ENCODE data around the gene NLRP7. TPM values are rescaled to one million over a fixed set of nuclear protein-coding genes. Genes with fewer than 3 reads are reported as not detected.

Gene NLRP7
- total RNA-seq, 1 experiment from 2014 or later, result not detected

DNA sequence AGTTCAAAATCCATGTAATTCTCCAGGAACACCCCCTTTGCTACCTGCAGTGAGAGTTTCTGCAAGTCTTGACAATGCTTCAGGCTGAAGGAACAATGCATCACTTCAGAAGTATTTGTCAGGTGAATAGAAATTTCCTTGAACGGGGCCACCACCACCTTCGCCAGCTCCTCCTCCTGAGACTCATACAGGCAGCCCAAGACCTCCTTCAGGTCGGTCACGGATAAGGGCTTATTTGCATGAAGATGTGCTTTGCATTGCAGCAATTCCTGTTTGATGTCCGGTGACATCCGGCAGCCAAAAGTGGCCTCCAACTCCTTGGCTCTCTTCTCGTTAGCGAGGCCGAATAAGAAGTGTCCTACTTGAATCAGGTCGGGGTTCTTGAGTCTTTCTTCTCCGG, 8.4 kb downstream of the NLRP7 start:
- no peaks in the 10 kb centered on the region for H3K36me3 ChIP-seq (ENCODE audit: low read depth, low read length)
- no peak overlapping the region for H3K27ac ChIP-seq (ENCODE audit: low read length)
- no peak overlapping the region for H3K4me3 ChIP-seq (ENCODE audit: low read length)
- no peak overlapping the region for H3K4me2 ChIP-seq (ENCODE audit: low read length)
- CTCF ChIA-PET, result no interaction called here
- no TSS peak for BruUV-seq (replicated peaks)
- H3K27me3 ChIP-seq (ENCODE audit: low read length), result peaks cover 71% of the 10 kb centered on the region
- POLR2A ChIA-PET (ENCODE audit: unreplicated experiment), result no interaction called here
- H4K20me1 ChIP-seq (ENCODE audit: low read length), result no peaks in the 10 kb centered on the region
- H3K9me2 ChIP-seq (replicated peaks; ENCODE audit: low read length), result no peaks in the 10 kb centered on the region
- H3K4me1 ChIP-seq (ENCODE audit: insufficient read depth, low read length), result no peaks in the 10 kb centered on the region
- DNase-seq (no peak), ATAC-seq (no peak)
- no peak overlapping the region for H2AFZ ChIP-seq (ENCODE audit: low read length)
- intact Hi-C loops (cut with micrococcal nuclease), result no loop called here
- no peaks in the 10 kb centered on the region for H3F3A ChIP-seq (ENCODE audit: low read length, unreplicated experiment)
- no peaks in the 10 kb centered on the region for H3K79me2 ChIP-seq (ENCODE audit: low read length)
- H3K9me3 ChIP-seq (ENCODE audit: low read length), result no peaks in the 10 kb centered on the region
- H3K9ac ChIP-seq (ENCODE audit: low read length), result no peak overlapping the region
- TF ChIP-seq EZH2 (IDR thresholded peaks at IDR 0.05; ENCODE audit: low read length, unreplicated experiment) (no peak), EZH2phosphoT487 (IDR thresholded peaks at IDR 0.05; ENCODE audit: borderline replicate concordance, low read length) (no peak)
- TF ChIP-seq, protein P1, sequence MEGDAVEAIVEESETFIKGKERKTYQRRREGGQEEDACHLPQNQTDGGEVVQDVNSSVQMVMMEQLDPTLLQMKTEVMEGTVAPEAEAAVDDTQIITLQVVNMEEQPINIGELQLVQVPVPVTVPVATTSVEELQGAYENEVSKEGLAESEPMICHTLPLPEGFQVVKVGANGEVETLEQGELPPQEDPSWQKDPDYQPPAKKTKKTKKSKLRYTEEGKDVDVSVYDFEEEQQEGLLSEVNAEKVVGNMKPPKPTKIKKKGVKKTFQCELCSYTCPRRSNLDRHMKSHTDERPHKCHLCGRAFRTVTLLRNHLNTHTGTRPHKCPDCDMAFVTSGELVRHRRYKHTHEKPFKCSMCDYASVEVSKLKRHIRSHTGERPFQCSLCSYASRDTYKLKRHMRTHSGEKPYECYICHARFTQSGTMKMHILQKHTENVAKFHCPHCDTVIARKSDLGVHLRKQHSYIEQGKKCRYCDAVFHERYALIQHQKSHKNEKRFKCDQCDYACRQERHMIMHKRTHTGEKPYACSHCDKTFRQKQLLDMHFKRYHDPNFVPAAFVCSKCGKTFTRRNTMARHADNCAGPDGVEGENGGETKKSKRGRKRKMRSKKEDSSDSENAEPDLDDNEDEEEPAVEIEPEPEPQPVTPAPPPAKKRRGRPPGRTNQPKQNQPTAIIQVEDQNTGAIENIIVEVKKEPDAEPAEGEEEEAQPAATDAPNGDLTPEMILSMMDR (conservative IDR thresholded peaks at IDR 0.05; ENCODE audit: low read depth, low read length), result no peak

DNA sequence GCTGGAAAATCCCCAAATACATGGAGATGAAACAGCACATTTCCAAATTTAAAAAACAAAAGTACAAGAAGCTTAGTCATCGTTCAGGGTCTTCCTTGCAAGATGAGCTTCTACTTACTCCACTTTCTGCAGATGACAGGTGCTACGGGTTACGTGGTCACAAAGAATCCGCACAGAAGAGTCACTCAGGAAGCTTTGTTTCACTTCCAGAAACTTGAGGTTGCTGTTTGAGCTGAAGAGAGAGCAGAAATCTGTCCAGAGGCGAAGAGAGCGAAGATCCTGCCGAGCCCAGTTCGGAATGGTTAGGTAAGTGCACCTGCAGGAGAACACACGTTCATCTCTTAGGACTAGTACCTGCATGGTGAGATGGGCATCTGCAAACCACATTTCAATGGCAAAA, 9.4 kb downstream of the NLRP7 start:
- no peaks in the 10 kb centered on the region for H3K36me3 ChIP-seq (ENCODE audit: low read depth, low read length)
- TF ChIP-seq, protein P1 (conservative IDR thresholded peaks at IDR 0.05; ENCODE audit: low read depth, low read length), result no peak
- TF ChIP-seq EZH2phosphoT487 (IDR thresholded peaks at IDR 0.05; ENCODE audit: borderline replicate concordance, low read length) (no peak), EZH2 (IDR thresholded peaks at IDR 0.05; ENCODE audit: low read length, unreplicated experiment) (no peak)
- ATAC-seq, result no peak
- intact Hi-C loops (cut with micrococcal nuclease), result no loop called here
- no peaks in the 10 kb centered on the region for H3K9me2 ChIP-seq (replicated peaks; ENCODE audit: low read length)
- H3K4me1 ChIP-seq (ENCODE audit: insufficient read depth, low read length), result no peaks in the 10 kb centered on the region
- no peaks in the 10 kb centered on the region for H4K20me1 ChIP-seq (ENCODE audit: low read length)
- H3K4me2 ChIP-seq (ENCODE audit: low read length), result no peak overlapping the region
- H3F3A ChIP-seq (ENCODE audit: low read length, unreplicated experiment), result no peaks in the 10 kb centered on the region
- H3K27me3 ChIP-seq (ENCODE audit: low read length), result peaks cover 75% of the 10 kb centered on the region
- no TSS peak for BruUV-seq (replicated peaks)
- H3K27ac ChIP-seq (ENCODE audit: low read length), result no peak overlapping the region
- no peaks in the 10 kb centered on the region for H3K9me3 ChIP-seq (ENCODE audit: low read length)
- H3K79me2 ChIP-seq (ENCODE audit: low read length), result no peaks in the 10 kb centered on the region
- H3K9ac ChIP-seq (ENCODE audit: low read length), result no peak overlapping the region
- POLR2A ChIA-PET (ENCODE audit: unreplicated experiment), result no interaction called here
- H3K4me3 ChIP-seq (ENCODE audit: low read length), result no peak overlapping the region
- DNase-seq, result no peak
- no peak overlapping the region for H2AFZ ChIP-seq (ENCODE audit: low read length)
- CTCF ChIA-PET, result no interaction called here

DNA sequence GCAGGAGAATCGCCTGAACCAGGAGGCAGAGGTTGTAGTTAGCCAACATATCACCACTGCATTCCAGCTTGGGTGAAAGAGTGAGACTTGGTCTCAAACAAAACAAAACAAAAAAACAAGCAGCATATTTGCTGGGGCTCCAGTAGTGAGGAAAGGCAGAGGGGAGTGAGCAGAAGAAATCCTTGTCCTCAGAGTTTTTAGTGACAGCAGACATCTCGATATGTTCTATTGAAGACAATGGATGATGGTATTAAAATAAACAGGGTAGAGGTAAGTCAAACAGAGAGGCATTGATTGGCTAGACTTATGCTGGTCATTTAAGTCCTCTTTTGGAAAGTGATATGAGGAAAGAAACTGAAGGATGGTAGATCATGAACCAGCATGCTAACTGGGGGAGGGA, 19.0 kb downstream of the NLRP7 start:
- DNase-seq, result no peak

More for the DNA sequence above, 19.0 kb downstream of the NLRP7 start:
- ATAC-seq, result no peak
- no peaks in the 10 kb centered on the region for H3K4me1 ChIP-seq (ENCODE audit: insufficient read depth, low read length)
- H2AFZ ChIP-seq (ENCODE audit: low read length), result no peak overlapping the region
- no TSS peak for BruUV-seq (replicated peaks)
- intact Hi-C loops (cut with micrococcal nuclease), result no loop called here
- H3K9ac ChIP-seq (ENCODE audit: low read length), result no peak overlapping the region
- H3F3A ChIP-seq (ENCODE audit: low read length, unreplicated experiment), result no peaks in the 10 kb centered on the region
- no peak overlapping the region for H3K27ac ChIP-seq (ENCODE audit: low read length)
- no peaks in the 10 kb centered on the region for H3K79me2 ChIP-seq (ENCODE audit: low read length)
- H3K4me2 ChIP-seq (ENCODE audit: low read length), result no peak overlapping the region
- H3K36me3 ChIP-seq (ENCODE audit: low read depth, low read length), result no peaks in the 10 kb centered on the region
- no peak for TF ChIP-seq EZH2 (IDR thresholded peaks at IDR 0.05; ENCODE audit: low read length, unreplicated experiment)
- no peak for TF ChIP-seq EZH2phosphoT487 (IDR thresholded peaks at IDR 0.05; ENCODE audit: borderline replicate concordance, low read length)
- TF ChIP-seq, protein P1 (conservative IDR thresholded peaks at IDR 0.05; ENCODE audit: low read depth, low read length), result no peak
- H3K27me3 ChIP-seq (ENCODE audit: low read length), result peaks cover 36% of the 10 kb centered on the region
- peaks cover 9% of the 10 kb centered on the region for H3K9me3 ChIP-seq (ENCODE audit: low read length)
- no peaks in the 10 kb centered on the region for H3K9me2 ChIP-seq (replicated peaks; ENCODE audit: low read length)
- ChIA-PET CTCF (no interaction called here), POLR2A (ENCODE audit: unreplicated experiment) (no interaction called here)
- H4K20me1 ChIP-seq (ENCODE audit: low read length), result no peaks in the 10 kb centered on the region
- no peak overlapping the region for H3K4me3 ChIP-seq (ENCODE audit: low read length)

Measured in PC-3 (cell line).